Activated CD4-positive, alpha-beta T cell treated with anti-CD3 and anti-CD28 coated beads, Interleukin-2, Interleukin-4, amounts not matched to agents 100 ng/mL and 50 ng/mL, durations not matched to agents 16 hours and 8 hours (primary cell): ENCODE results near the gene TBC1D19.

Experiments
- DNase-seq: peaks from one replicate; pipeline ENCODE4 v3.0.0-alpha.2; 2020; ENCODE audit warnings: low spot score

Gene TBC1D19

DNA sequence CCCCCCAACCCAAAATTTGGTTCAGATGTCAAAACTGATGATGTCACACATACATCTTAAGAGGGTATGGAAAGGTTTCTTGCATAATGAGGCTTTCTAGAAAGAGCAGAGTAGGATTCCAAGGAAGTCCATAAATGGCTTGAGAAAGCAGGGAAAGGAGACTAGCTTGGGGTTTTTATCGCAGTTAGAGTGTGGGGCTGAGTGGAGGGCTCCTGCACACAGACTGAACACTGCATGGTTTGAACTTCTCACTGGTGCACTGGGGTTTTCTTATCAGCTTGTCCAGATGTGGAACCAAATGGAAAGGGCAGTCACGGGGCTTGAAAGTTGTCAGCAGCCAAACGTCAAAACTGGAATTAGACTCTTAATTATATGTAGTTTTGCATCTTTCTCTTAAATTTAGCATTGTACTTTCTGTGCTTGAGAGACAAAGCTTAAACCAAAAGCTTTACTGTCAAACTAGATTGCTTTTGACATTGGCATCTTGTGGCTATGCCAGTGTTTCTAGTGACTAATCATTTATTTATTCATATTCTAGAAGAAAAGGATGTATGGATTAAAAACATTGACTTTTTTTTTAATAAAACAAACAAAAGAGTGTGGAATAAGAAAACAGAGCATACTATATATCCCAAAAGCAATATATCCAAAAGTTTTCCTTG is 198.4 kb downstream of the TBC1D19 start:
- no peak for DNase-seq

DNA sequence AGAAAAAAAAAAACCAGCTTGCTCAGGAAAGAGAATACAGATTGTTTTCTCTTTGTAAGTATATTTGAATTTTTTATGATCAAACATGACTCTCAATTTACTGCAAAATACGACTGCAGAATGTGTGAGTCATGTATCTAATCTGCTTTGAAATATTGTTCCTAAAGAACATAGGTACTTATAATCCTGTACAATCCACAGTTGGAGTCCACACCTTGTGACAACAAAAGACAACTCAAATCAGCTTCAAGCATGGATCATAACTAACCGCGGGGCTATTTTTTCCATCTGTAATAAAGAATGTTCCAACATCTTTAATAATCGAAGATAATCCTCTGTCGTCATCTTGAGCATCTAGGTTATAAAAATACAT is 198.9 kb downstream of the TBC1D19 start:
- DNase-seq, result no peak

DNA sequence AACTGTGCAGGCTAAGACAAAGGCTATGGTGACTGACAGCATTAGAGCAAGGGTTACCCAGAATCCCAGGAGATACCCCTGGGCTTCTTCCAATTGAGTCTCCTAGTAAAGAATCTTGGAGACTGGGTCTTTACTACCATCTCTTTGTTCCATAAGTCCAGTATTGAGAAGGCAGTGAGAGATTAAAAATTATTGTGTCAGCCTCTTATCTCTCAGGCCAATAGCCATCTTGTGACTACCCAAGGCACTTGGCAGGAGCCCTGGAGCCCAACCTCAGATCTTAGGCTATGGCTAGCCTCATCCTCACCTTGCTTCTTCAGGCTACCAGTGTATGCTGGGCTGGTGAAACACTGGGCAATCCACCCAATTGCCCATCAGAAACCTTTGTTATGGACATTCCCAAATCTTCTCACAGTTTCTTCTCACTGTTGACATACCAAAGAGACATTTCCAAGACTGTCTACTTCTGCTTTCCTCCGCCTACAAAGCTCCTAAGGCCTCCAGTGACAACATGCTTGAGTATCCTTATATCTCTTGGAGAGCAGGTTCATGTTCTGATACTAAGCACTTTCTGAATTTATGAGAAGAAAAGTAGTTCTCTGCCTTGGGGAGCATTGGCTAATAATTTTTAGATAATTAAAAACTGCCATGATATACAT is 200.5 kb downstream of the TBC1D19 start:
- no peak for DNase-seq

DNA sequence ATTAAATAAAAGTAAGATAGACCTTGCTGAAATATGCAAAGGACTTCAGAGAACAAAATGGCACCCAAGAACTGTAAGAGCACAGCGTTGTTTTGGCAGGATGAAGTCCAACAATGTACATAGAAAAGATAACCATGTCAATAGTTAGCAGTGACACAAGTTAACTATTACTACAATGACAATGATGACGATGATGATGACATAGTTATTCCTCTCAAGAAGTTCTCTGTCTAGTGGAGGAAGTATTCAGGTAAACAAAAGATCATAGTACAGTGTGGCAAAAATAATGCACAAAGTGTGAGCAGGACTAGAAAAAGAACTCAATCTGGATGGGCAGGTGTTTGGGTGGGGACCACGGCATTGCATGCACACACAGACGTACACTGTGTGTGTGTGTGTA is 201.4 kb downstream of the TBC1D19 start:
- DNase-seq, result no peak

DNA sequence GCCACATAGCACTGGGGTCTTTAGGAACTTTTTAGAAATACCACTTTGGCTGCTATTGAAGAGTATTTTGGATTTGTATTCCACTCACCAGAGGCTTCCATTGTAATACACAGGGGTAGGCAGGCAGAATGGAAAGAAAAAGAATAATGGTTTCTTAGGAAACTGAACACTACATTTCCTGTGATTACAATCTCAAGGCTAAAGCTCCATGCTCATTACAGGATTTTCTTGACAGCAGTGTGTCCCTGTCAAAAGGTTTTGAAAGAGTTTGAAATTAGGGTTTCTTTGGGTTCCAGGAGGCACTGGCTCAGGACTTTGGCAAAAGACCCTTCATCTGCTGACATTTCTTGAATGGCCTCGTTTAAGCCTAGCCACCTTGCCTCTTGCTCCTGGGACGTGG is 201.9 kb downstream of the TBC1D19 start:
- no peak for DNase-seq

DNA sequence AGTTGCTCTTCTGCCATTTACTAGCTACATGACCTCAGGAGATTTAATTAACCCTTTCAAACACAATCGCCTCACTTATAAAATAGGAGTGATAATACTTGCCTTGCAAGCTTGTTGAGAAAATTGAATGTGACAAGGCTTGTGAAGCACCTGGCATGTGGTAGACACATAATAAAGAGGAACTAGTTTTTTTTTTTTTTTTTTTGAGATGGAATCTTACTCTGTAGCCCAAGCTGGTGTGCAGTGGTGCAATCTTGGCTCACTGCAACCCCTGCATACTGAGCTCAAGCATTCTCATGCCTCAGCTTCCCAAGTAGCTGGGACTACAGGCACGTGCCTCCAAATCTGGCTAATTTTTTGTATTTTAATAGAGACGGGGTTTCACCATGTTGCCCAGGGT is 203.0 kb downstream of the TBC1D19 start:
- no peak for DNase-seq

DNA sequence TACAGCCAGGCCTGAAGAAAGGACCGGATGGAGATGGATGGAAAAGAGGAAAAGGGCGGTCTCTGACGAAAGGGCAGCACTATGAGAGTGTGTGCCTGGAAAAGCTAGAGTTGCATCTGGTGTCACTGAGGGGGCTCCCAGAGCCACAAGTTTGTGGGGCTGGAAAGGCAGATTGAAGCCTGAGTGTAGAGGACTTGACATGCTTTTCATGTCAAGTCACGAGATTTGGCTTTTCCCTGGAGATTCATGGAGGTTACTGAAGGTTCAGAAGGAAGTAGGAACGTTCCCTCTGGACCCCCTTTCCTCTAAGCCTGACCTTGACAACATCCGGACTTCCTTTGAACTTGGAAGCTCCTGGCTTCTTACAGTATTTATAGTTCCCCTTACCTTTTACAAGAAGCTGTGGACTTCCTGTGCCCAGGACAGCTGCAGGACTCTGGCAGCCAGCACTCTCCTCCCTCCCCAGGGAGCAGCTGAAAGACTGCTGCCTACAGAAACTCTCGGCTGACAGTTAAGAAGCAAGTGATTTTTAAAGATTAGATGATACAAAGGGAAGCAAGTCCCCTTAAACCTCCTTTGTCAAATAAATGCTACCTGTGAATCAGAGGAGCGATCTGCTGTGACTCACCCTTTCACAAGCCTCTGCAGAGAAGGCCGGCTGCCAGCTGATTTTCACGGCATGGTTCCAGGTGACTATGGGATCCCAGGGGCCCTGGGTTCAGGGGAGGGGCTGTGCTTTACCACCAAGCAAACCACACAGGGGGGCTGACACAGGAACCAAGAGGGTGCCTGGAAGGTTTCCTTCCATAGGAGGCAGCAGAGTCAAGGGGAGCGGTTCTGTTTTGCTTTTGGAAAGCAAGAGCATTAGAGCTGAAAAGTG is 203.8 kb downstream of the TBC1D19 start:
- DNase-seq, result peak; percentile 16

DNA sequence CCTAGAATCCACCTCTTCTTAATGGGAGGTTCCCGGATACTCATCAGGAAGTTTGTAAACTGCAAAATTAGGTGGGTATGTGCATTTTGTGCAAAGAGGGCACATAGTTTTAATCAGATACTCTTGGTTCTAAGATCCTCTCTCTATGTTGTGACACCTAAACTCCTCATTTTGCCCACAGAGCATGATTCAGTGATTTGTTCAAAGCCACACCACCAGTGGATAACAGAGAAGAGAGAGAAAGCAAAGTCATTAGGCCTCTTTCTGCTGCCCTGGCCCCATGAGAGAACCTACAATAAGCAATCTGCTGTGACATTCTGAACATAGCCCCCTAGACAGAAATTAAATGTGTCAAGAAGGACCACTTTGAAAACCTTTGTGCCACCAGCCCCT is 204.5 kb downstream of the TBC1D19 start:
- DNase-seq, result no peak

DNA sequence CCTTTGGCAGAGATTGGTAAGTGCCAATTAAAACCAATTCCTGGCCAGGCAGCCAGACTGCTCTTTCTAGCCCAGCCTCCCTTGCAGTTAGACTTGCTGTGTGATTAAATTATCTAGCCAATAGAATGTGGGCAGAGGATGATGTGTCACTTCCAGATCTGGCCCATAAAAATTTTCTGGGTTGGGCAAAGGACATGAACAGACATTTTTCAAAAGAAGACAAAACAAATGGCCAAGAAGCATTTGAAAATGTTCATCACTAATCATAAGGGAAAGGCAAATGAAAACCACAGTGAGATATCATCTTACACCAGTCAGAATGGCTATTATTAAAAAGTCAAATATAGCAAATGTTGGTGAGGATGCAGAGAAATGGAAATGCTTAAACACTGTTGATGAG is 205.3 kb downstream of the TBC1D19 start:
- DNase-seq, result no peak

DNA sequence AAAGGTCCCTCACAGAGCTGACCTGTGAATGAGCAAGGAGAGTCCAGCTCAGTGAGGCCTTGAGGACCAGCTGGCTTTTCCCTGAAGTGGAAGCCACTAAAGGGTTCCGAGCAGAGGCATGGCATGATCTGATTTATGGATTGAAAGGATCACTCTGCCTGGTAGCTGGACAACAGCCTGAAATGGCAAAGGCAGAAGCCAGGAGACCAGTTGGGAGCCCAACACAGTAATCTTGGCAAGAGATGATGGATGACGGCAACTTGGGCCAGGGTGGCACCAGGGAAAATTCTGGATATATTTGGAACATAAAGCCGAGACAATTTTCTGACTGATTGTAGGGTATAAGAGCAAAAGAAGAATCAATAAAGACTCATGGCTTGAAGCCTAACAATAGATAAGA is 207.5 kb downstream of the TBC1D19 start:
- no peak for DNase-seq

DNA sequence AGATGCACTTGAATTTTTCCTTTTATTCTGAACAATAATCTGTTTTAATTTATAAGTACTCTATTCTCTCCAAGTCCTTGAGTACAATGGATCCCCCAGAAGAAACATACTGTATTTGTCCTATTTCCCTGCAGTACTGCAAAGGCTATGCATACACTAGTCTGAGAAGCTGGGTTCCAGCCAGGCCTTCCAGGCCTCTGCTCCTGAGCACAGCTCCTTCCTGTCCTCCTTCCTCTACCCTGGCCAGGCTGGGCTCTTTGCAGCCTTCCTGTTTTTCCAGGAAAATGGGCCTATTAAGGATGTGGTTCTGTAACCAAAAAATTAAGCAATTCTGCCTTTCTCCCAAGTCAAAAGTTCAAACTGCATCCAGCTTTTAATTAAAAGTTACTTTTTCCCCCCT is 208.8 kb downstream of the TBC1D19 start:
- no peak for DNase-seq

DNA sequence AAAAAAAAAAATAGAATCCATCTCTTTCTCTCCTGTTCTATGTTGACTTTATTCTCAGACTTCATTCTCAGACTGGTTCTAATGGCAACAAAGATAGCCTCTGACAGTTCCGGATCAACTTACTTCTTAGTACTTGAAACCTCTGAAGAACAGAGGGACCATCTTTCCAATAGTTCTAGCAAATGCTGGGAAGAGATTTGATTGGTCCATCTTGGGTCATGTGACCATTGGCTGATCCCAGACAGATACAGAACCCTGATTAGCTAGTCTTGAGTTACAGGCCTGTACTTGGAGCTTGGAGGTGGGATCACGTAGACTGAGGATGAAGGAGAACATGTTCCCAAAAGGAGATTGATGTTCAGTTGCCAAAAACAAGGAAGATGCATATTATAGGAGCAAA is 209.9 kb downstream of the TBC1D19 start:
- DNase-seq, result no peak

DNA sequence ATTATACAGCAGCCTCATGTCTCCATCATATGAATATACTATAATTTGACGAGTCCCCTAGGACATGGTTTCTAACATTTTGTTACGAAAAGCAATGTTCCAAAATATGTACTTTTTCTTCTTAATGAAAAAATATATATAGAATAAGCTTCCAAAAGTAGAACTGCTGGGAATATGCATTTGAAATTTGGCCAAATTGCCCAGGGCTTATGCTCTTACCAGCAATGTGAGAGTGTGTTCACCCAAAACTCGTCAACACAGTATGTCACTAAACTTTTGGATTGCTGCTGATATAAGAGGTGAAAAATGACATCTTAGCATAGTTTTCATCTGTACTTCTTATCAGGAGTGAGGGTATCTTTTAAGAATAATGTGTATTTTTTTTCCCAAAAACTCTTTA is 212.2 kb downstream of the TBC1D19 start:
- no peak for DNase-seq

DNA sequence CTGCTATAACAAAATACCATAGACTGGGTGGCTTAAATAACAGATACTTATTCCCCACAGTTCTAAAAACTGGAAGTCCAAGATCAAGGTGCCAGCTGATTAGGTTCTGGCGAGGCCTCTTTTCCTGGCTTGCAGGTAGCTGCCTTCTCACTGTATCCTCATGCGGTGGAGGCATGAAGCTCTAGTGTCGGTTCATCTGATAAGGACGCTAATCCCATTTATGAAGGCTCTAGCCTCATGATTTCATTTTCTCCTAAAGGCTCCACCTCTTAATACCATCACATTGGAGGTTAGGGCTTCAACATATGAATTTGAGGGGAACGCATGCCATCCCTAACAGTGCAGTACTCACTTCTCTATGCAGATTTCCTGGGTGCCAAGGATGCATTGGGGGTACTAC is 218.9 kb downstream of the TBC1D19 start:
- no peak for DNase-seq

DNA sequence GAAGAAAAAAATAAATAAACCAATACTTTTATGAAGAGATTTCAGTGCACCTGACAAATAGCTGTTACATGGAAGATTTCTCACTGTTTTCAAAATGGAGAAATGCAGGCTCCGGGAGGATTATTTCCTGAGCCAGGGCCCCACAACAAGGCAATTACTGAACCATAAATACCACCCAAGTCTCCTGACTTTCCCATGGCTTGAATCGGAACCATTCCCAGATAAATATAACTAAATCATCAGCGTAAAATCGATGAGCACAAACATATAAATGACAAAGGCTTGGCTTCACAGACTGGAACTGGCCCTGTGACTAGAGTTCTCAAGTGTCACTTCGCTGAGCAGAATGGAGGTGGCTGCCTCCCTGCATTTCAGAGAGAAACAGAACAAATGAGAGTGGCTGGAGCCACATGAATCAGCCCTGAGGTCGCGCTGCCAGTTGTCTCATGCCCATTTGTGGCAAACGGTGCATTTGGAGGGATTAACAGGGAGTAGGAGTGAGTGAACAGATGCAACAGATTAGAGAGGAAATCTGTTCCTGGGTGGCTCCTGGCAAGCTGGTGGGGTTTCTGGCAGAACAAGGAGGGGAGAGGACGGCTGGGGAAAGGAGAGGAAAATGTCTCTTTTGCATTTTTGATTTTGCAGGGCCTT is 219.5 kb downstream of the TBC1D19 start:
- no peak for DNase-seq

DNA sequence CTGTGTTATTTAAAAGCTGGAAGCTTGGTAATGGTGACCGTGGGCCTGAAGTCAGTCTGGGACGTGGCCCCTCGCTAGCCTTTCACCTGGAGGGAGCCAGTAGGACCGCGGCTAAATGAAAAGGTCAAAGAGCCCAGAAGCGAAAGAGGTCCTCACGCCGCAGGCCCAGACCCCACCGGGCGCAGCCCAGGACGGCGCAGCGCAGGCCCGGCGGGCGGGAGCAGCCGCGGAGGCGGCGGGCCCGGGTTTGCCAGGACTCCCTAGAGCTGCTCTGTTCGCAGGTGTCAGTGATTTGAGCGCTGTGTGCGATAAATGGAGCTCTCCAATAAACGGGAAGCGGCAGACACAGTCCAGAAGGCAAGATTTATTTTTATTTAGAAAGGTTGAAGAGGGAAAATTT is 220.6 kb downstream of the TBC1D19 start:
- DNase-seq, result no peak

DNA sequence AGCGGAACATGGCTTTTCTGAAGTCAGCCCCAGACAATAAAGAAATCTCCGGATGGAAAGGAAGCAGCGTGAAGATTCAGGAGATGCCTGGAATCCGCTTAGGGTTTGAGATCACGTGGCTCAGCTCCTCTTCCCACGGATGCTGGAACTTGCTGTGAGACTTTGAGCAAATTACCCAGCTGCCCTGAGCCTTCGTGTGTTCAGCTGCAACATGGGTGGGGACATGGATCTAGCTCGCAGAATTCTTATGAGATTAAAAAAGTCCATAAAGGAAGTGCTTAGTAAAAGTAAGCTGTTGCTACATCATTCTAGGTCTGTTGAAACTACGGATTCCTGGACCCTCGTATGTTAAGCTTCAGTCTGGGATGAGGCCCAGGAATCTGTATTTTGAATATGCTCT is 221.0 kb downstream of the TBC1D19 start:
- DNase-seq, result no peak
